ENCODE data around the gene SMIM35.

The SMIM35 gene

DNA sequence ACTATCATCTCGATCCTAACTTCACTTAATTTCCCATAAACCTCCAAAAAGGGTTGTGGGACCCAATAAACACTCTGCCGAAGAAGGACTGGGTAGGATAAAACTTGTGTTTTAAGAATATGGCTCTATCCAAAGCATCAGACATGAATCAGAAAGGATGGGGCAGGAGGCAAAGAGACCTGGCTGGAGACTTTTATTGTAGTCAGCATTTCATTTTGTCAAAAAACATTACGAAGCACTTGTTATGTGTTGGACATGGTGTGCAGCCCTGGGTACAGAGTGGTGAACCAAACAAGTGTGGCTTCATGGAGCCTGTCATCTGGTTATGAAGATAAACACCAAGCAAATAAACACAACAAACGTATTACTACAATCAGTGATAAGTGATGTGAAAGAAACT, 83.3 kb downstream of the SMIM35 start:
- WGBS (ENCODE audit: extremely low coverage, insufficient coverage, low lambda C conversion rate) = 100% methylated on average over 1 of the region's 4 CpGs
- no peak overlapping the region for H2BK120ac ChIP-seq (ENCODE audit: low read depth, low read length)
- no peak overlapping the region for H3K4me3 ChIP-seq (ENCODE audit: low read length)
- no peaks in the 10 kb centered on the region for H3K79me1 ChIP-seq (ENCODE audit: low read length)
- H2BK15ac ChIP-seq (replicated peaks; ENCODE audit: low read depth) = no peak overlapping the region
- DNase-seq = no peak
- H3K4ac ChIP-seq (ENCODE audit: low read depth, low read length) = no peak overlapping the region
- no peaks in the 10 kb centered on the region for H3K36me3 ChIP-seq (ENCODE audit: control insufficient read depth, insufficient read depth, low read length)
- H3K79me2 ChIP-seq (ENCODE audit: control insufficient read depth, insufficient read depth, low read length) = no peaks in the 10 kb centered on the region
- no peak overlapping the region for H3K9ac ChIP-seq (ENCODE audit: low read length)
- no peaks in the 10 kb centered on the region for H3K4me1 ChIP-seq (ENCODE audit: control insufficient read depth, low read depth, low read length)
- no peak overlapping the region for H4K8ac ChIP-seq (ENCODE audit: low read depth, low read length)
- H2BK5ac ChIP-seq (ENCODE audit: low read length) = no peak overlapping the region
- H3K27ac ChIP-seq (ENCODE audit: low read depth, low read length) = no peak overlapping the region
- no peak overlapping the region for H3K23ac ChIP-seq (ENCODE audit: low read length)
- no peak overlapping the region for H2AK5ac ChIP-seq (ENCODE audit: low read length)
- H4K5ac ChIP-seq (ENCODE audit: low read length) = no peak overlapping the region
- no peaks in the 10 kb centered on the region for H3K27me3 ChIP-seq (ENCODE audit: insufficient read depth, low read length, poor library complexity)
- H3K56ac ChIP-seq (ENCODE audit: low read length) = no peak overlapping the region
- H3K18ac ChIP-seq (ENCODE audit: low read length) = no peak overlapping the region
- H3K4me2 ChIP-seq (ENCODE audit: low read length) = no peak overlapping the region

DNA sequence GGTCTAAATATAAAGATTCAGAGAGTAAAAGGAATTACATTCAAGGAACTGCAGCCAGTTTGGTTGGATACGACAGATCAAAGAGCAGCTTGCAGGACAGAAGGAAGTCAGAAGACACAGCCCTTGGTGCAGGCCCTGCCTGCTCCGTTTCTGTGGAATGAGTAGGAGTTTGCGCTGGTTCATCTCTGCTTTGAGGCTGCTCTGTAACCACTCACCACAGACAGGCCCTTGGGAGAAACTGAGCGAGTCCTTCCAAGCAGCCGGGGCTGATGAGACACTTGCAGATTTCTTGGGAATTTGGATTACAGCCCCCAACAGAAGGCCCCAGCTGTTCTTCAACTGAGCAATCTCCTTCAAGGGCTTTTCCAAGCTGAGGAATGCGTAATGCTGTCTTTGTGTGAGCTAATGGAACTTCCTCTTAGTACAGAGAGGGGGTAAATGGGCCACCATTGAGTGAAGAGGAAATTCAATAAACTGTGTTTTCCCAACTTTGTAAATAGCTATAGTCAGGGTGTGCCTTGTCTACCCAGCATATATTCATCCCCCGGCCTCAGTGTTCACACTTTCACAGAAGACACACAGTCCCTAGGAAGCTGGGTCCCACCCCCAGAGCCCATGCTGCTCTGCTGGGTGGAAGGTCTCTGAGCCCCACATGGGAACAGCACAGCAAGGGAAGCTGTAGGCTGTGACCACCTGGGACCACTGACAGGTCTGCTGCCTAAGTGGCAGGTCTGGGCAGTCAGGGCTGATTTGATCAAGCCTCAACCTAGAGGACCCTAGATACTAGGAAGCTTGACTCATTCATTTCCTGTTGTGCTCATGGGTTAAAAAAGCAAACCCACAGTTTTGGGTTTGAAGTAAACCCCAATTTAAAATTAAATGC, 84.0 kb downstream of the SMIM35 start:
- DNase-seq = peak; percentile 47
- H3K27ac ChIP-seq (ENCODE audit: low read depth, low read length) = no peak overlapping the region
- H3K4me3 ChIP-seq (ENCODE audit: low read length) = no peak overlapping the region
- H2BK15ac ChIP-seq (replicated peaks; ENCODE audit: low read depth) = no peak overlapping the region
- no peak overlapping the region for H2AK5ac ChIP-seq (ENCODE audit: low read length)
- H3K4ac ChIP-seq (ENCODE audit: low read depth, low read length) = no peak overlapping the region
- H3K18ac ChIP-seq (ENCODE audit: low read length) = no peak overlapping the region
- H2BK5ac ChIP-seq (ENCODE audit: low read length) = no peak overlapping the region
- no peak overlapping the region for H3K23ac ChIP-seq (ENCODE audit: low read length)
- H3K27me3 ChIP-seq (ENCODE audit: insufficient read depth, low read length, poor library complexity) = no peaks in the 10 kb centered on the region
- H3K9ac ChIP-seq (ENCODE audit: low read length) = no peak overlapping the region
- H3K4me2 ChIP-seq (ENCODE audit: low read length) = no peak overlapping the region
- no peak overlapping the region for H4K8ac ChIP-seq (ENCODE audit: low read depth, low read length)
- H3K79me1 ChIP-seq (ENCODE audit: low read length) = no peaks in the 10 kb centered on the region
- no peak overlapping the region for H4K5ac ChIP-seq (ENCODE audit: low read length)
- no peak overlapping the region for H3K56ac ChIP-seq (ENCODE audit: low read length)
- no peak overlapping the region for H2BK120ac ChIP-seq (ENCODE audit: low read depth, low read length)
- no peaks in the 10 kb centered on the region for H3K4me1 ChIP-seq (ENCODE audit: control insufficient read depth, low read depth, low read length)
- H3K79me2 ChIP-seq (ENCODE audit: control insufficient read depth, insufficient read depth, low read length) = no peaks in the 10 kb centered on the region
- no CpG with 5 or more reads among the region's 7 CpGs for WGBS (ENCODE audit: extremely low coverage, insufficient coverage, low lambda C conversion rate)
- H3K36me3 ChIP-seq (ENCODE audit: control insufficient read depth, insufficient read depth, low read length) = no peaks in the 10 kb centered on the region

DNA sequence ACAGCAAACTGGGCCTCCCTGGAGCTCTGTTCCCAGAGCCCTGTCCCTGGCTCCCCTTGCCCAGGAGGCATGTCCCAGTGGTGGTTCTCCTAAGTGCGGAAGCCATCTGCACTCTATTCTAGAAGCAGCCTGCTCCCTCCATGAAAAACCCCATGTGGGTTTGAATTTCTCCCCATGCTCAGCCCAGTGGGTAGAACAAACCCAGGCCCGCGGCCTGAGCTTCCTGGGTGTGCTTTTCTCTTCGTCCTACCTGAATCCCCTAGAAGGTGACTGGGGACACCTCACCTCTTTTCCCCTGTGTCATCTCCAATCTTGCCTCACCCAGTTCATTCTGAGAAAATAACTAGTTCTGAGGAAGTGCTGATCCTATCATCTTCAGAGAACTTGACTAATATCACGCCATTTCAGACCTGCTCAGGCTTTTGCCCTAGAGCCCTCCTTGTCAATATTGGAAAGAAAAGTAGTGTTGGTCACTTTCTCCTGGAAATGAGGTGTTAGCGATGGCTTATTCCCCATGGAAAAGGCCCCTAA, 84.7 kb downstream of the SMIM35 start:
- H3K9ac ChIP-seq (ENCODE audit: low read length) = no peak overlapping the region
- H3K79me1 ChIP-seq (ENCODE audit: low read length) = no peaks in the 10 kb centered on the region
- H3K23ac ChIP-seq (ENCODE audit: low read length) = no peak overlapping the region
- WGBS (ENCODE audit: extremely low coverage, insufficient coverage, low lambda C conversion rate) = no CpG with 5 or more reads among the region's 6 CpGs
- no peaks in the 10 kb centered on the region for H3K79me2 ChIP-seq (ENCODE audit: control insufficient read depth, insufficient read depth, low read length)
- H3K27me3 ChIP-seq (ENCODE audit: insufficient read depth, low read length, poor library complexity) = no peaks in the 10 kb centered on the region
- no peak overlapping the region for H4K8ac ChIP-seq (ENCODE audit: low read depth, low read length)
- H3K4me3 ChIP-seq (ENCODE audit: low read length) = no peak overlapping the region
- H3K4me2 ChIP-seq (ENCODE audit: low read length) = no peak overlapping the region
- H3K56ac ChIP-seq (ENCODE audit: low read length) = no peak overlapping the region
- H2BK15ac ChIP-seq (replicated peaks; ENCODE audit: low read depth) = no peak overlapping the region
- no peak overlapping the region for H3K27ac ChIP-seq (ENCODE audit: low read depth, low read length)
- H2AK5ac ChIP-seq (ENCODE audit: low read length) = no peak overlapping the region
- no peak overlapping the region for H2BK5ac ChIP-seq (ENCODE audit: low read length)
- no peak overlapping the region for H4K5ac ChIP-seq (ENCODE audit: low read length)
- H3K4me1 ChIP-seq (ENCODE audit: control insufficient read depth, low read depth, low read length) = no peaks in the 10 kb centered on the region
- no peak overlapping the region for H3K18ac ChIP-seq (ENCODE audit: low read length)
- no peak overlapping the region for H3K4ac ChIP-seq (ENCODE audit: low read depth, low read length)
- DNase-seq = no peak
- no peaks in the 10 kb centered on the region for H3K36me3 ChIP-seq (ENCODE audit: control insufficient read depth, insufficient read depth, low read length)
- no peak overlapping the region for H2BK120ac ChIP-seq (ENCODE audit: low read depth, low read length)

DNA sequence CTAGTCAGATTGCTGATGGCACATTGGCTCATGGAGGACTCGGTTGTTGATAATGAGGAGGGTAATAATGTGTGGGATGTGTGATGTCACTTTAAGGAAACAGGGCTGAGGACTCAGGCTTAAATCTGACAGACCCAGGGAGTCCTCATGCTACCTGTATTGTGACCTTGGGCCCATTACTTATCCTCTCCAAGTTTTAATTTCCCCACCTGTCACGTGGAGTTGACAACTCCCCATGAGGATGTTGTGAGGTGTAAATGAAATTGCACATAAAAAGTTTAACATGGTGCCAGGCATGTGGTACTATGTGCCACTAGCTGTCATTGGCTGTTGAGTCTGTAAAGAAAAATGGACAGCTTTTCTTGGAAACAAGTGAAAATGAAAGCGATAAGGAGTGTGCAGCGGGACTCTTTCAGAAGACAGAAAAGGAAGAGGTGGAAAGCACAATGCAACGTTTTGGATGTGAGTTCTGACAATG, 85.2 kb downstream of the SMIM35 start:
- no peaks in the 10 kb centered on the region for H3K79me1 ChIP-seq (ENCODE audit: low read length)
- no peaks in the 10 kb centered on the region for H3K27me3 ChIP-seq (ENCODE audit: insufficient read depth, low read length, poor library complexity)
- no peak overlapping the region for H3K9ac ChIP-seq (ENCODE audit: low read length)
- H2AK5ac ChIP-seq (ENCODE audit: low read length) = no peak overlapping the region
- H2BK120ac ChIP-seq (ENCODE audit: low read depth, low read length) = no peak overlapping the region
- no peaks in the 10 kb centered on the region for H3K79me2 ChIP-seq (ENCODE audit: control insufficient read depth, insufficient read depth, low read length)
- no peak overlapping the region for H3K18ac ChIP-seq (ENCODE audit: low read length)
- no peak overlapping the region for H3K23ac ChIP-seq (ENCODE audit: low read length)
- no peak overlapping the region for H4K5ac ChIP-seq (ENCODE audit: low read length)
- no peak overlapping the region for H4K8ac ChIP-seq (ENCODE audit: low read depth, low read length)
- no peak overlapping the region for H3K27ac ChIP-seq (ENCODE audit: low read depth, low read length)
- H3K4me1 ChIP-seq (ENCODE audit: control insufficient read depth, low read depth, low read length) = no peaks in the 10 kb centered on the region
- no peak overlapping the region for H3K4ac ChIP-seq (ENCODE audit: low read depth, low read length)
- no peak overlapping the region for H2BK15ac ChIP-seq (replicated peaks; ENCODE audit: low read depth)
- no peak overlapping the region for H2BK5ac ChIP-seq (ENCODE audit: low read length)
- H3K56ac ChIP-seq (ENCODE audit: low read length) = no peak overlapping the region
- no peak overlapping the region for H3K4me3 ChIP-seq (ENCODE audit: low read length)
- no peak overlapping the region for H3K4me2 ChIP-seq (ENCODE audit: low read length)
- no CpG with 5 or more reads among the region's 5 CpGs for WGBS (ENCODE audit: extremely low coverage, insufficient coverage, low lambda C conversion rate)
- H3K36me3 ChIP-seq (ENCODE audit: control insufficient read depth, insufficient read depth, low read length) = no peaks in the 10 kb centered on the region
- DNase-seq = no peak

DNA sequence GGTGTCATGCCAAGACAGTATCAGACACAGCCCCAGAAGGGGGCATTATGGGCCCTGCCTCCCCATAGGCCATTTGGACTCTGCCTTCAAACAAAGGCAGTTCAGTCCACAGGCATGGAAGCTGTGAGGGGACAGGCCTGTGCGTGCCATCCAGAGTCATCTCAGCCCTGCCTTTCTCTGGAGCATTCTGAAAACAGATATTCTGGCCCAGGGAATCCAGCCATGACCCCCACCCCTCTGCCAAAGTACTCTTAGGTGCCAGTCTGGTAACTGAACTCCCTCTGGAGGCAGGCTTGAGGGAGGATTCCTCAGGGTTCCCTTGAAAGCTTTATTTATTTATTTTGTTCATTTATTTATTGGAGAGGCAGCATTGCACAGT, 85.9 kb downstream of the SMIM35 start:
- H3K79me2 ChIP-seq (ENCODE audit: control insufficient read depth, insufficient read depth, low read length) = no peaks in the 10 kb centered on the region
- no peak overlapping the region for H2BK5ac ChIP-seq (ENCODE audit: low read length)
- no peak overlapping the region for H2AK5ac ChIP-seq (ENCODE audit: low read length)
- no peak overlapping the region for H3K18ac ChIP-seq (ENCODE audit: low read length)
- no peak overlapping the region for H4K8ac ChIP-seq (ENCODE audit: low read depth, low read length)
- H3K4me1 ChIP-seq (ENCODE audit: control insufficient read depth, low read depth, low read length) = no peaks in the 10 kb centered on the region
- no peak overlapping the region for H3K4me3 ChIP-seq (ENCODE audit: low read length)
- H3K36me3 ChIP-seq (ENCODE audit: control insufficient read depth, insufficient read depth, low read length) = no peaks in the 10 kb centered on the region
- H4K5ac ChIP-seq (ENCODE audit: low read length) = no peak overlapping the region
- no peak overlapping the region for H2BK15ac ChIP-seq (replicated peaks; ENCODE audit: low read depth)
- H3K27me3 ChIP-seq (ENCODE audit: insufficient read depth, low read length, poor library complexity) = no peaks in the 10 kb centered on the region
- DNase-seq = no peak
- H3K23ac ChIP-seq (ENCODE audit: low read length) = no peak overlapping the region
- no peak overlapping the region for H3K4me2 ChIP-seq (ENCODE audit: low read length)
- no CpG with 5 or more reads among the region's 1 CpG for WGBS (ENCODE audit: extremely low coverage, insufficient coverage, low lambda C conversion rate)
- no peak overlapping the region for H3K9ac ChIP-seq (ENCODE audit: low read length)
- H3K27ac ChIP-seq (ENCODE audit: low read depth, low read length) = no peak overlapping the region
- no peak overlapping the region for H3K56ac ChIP-seq (ENCODE audit: low read length)
- no peaks in the 10 kb centered on the region for H3K79me1 ChIP-seq (ENCODE audit: low read length)
- H3K4ac ChIP-seq (ENCODE audit: low read depth, low read length) = no peak overlapping the region
- H2BK120ac ChIP-seq (ENCODE audit: low read depth, low read length) = no peak overlapping the region

Measured in mesendoderm (in vitro differentiated cells).